ENCODE measurements around the gene RABGAP1. TPM values are rescaled to one million over a fixed set of nuclear protein-coding genes. Genes with fewer than 3 reads are reported as not detected.

RABGAP1 gene
- polyA plus RNA-seq, 1 donor from 2014 or later = 67.8 TPM

GRCh38 chr9:123020796-123021195, 80.0 kb downstream of the RABGAP1 start:
- H3K9ac ChIP-seq (ENCODE audit: low read length) = no peak overlapping the region
- no peak for TF ChIP-seq POLR2AphosphoS5 (IDR thresholded peaks at IDR 0.05)
- TF ChIP-seq SMC3 (conservative IDR thresholded peaks at IDR 0.05; ENCODE audit: poor library complexity) = no peak
- no peak for TF ChIP-seq TAF1 (IDR thresholded peaks at IDR 0.05; ENCODE audit: low read depth)
- no peak for TF ChIP-seq RAD21 (conservative IDR thresholded peaks at IDR 0.05)
- TF ChIP-seq EP300 (conservative IDR thresholded peaks at IDR 0.05; ENCODE audit: poor library complexity, severe bottlenecking) = no peak
- TF ChIP-seq, protein P1, sequence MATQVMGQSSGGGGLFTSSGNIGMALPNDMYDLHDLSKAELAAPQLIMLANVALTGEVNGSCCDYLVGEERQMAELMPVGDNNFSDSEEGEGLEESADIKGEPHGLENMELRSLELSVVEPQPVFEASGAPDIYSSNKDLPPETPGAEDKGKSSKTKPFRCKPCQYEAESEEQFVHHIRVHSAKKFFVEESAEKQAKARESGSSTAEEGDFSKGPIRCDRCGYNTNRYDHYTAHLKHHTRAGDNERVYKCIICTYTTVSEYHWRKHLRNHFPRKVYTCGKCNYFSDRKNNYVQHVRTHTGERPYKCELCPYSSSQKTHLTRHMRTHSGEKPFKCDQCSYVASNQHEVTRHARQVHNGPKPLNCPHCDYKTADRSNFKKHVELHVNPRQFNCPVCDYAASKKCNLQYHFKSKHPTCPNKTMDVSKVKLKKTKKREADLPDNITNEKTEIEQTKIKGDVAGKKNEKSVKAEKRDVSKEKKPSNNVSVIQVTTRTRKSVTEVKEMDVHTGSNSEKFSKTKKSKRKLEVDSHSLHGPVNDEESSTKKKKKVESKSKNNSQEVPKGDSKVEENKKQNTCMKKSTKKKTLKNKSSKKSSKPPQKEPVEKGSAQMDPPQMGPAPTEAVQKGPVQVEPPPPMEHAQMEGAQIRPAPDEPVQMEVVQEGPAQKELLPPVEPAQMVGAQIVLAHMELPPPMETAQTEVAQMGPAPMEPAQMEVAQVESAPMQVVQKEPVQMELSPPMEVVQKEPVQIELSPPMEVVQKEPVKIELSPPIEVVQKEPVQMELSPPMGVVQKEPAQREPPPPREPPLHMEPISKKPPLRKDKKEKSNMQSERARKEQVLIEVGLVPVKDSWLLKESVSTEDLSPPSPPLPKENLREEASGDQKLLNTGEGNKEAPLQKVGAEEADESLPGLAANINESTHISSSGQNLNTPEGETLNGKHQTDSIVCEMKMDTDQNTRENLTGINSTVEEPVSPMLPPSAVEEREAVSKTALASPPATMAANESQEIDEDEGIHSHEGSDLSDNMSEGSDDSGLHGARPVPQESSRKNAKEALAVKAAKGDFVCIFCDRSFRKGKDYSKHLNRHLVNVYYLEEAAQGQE (IDR thresholded peaks at IDR 0.05; ENCODE audit: borderline replicate concordance) = no peak
- TF ChIP-seq EZH2 (IDR thresholded peaks at IDR 0.05; ENCODE audit: borderline replicate concordance, insufficient read depth, low read length, poor library complexity, severe bottlenecking) = no peak
- TF ChIP-seq, protein P2, sequence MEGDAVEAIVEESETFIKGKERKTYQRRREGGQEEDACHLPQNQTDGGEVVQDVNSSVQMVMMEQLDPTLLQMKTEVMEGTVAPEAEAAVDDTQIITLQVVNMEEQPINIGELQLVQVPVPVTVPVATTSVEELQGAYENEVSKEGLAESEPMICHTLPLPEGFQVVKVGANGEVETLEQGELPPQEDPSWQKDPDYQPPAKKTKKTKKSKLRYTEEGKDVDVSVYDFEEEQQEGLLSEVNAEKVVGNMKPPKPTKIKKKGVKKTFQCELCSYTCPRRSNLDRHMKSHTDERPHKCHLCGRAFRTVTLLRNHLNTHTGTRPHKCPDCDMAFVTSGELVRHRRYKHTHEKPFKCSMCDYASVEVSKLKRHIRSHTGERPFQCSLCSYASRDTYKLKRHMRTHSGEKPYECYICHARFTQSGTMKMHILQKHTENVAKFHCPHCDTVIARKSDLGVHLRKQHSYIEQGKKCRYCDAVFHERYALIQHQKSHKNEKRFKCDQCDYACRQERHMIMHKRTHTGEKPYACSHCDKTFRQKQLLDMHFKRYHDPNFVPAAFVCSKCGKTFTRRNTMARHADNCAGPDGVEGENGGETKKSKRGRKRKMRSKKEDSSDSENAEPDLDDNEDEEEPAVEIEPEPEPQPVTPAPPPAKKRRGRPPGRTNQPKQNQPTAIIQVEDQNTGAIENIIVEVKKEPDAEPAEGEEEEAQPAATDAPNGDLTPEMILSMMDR (IDR thresholded peaks at IDR 0.05; ENCODE audit: poor library complexity, severe bottlenecking) = no peak
- TF ChIP-seq MXI1 (conservative IDR thresholded peaks at IDR 0.05; ENCODE audit: poor library complexity, severe bottlenecking) = no peak
- H3K79me2 ChIP-seq (replicated peaks; ENCODE audit: insufficient read depth, low read length) = no peaks in the 10 kb centered on the region
- H3F3A ChIP-seq (ENCODE audit: insufficient read depth, low read length, poor library complexity, severe bottlenecking) = no peaks in the 10 kb centered on the region
- no peak overlapping the region for H3K4me3 ChIP-seq (ENCODE audit: low read length)
- H3K4me2 ChIP-seq (ENCODE audit: low read length) = no peak overlapping the region
- no peaks in the 10 kb centered on the region for H3K9me2 ChIP-seq (ENCODE audit: insufficient read depth, low read length)
- no peaks in the 10 kb centered on the region for H3K27me3 ChIP-seq (ENCODE audit: insufficient read depth, low read depth, low read length)
- H2AFZ ChIP-seq (ENCODE audit: low read depth, low read length) = no peak overlapping the region
- H3K9me3 ChIP-seq (ENCODE audit: low read length) = no peaks in the 10 kb centered on the region
- peaks cover 10% of the 10 kb centered on the region for H3K36me3 ChIP-seq (ENCODE audit: insufficient read depth, low read length)
- H3K27ac ChIP-seq (ENCODE audit: low read length) = no peak overlapping the region
- H4K20me1 ChIP-seq (ENCODE audit: insufficient read depth) = no peaks in the 10 kb centered on the region

DNA sequence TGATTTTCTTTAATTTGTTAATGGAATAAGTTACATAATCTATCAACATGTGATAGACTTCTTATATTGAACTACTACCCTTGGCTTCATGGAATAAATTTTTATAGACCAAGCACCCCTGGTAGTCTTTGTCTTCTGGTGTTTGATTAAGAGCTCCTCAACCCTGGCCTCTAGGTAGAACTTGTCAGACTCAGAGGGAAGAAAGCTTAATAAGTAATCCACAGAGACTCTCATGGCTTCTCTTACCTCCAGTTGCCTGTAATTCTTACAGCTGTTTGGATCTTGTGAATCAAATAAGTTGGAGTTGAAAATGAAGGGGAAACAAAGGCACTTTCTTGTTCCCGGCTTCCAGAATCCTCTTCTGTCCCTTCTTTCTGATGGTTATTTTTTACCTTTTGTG, 85.6 kb downstream of the RABGAP1 start:
- Histone ChIP-seq H3K4me3 (ENCODE audit: low read length) (no peak overlapping the region), H3K36me3 (ENCODE audit: insufficient read depth, low read length) (peaks cover 10% of the 10 kb centered on the region), H4K20me1 (ENCODE audit: insufficient read depth) (no peaks in the 10 kb centered on the region), H3F3A (ENCODE audit: insufficient read depth, low read length, poor library complexity, severe bottlenecking) (no peaks in the 10 kb centered on the region), H3K27me3 (ENCODE audit: insufficient read depth, low read depth, low read length) (no peaks in the 10 kb centered on the region), H3K9me2 (ENCODE audit: insufficient read depth, low read length) (no peaks in the 10 kb centered on the region), H2AFZ (ENCODE audit: low read depth, low read length) (no peak overlapping the region), H3K9ac (ENCODE audit: low read length) (no peak overlapping the region), H3K4me2 (ENCODE audit: low read length) (no peak overlapping the region), H3K9me3 (ENCODE audit: low read length) (no peaks in the 10 kb centered on the region), H3K27ac (ENCODE audit: low read length) (no peak overlapping the region), H3K79me2 (replicated peaks; ENCODE audit: insufficient read depth, low read length) (no peaks in the 10 kb centered on the region)
- TF ChIP-seq, protein P1 (IDR thresholded peaks at IDR 0.05; ENCODE audit: borderline replicate concordance) = no peak
- TF ChIP-seq SMC3 (conservative IDR thresholded peaks at IDR 0.05; ENCODE audit: poor library complexity) (no peak), RAD21 (conservative IDR thresholded peaks at IDR 0.05) (no peak), MXI1 (conservative IDR thresholded peaks at IDR 0.05; ENCODE audit: poor library complexity, severe bottlenecking) (no peak), EP300 (conservative IDR thresholded peaks at IDR 0.05; ENCODE audit: poor library complexity, severe bottlenecking) (no peak), EZH2 (IDR thresholded peaks at IDR 0.05; ENCODE audit: borderline replicate concordance, insufficient read depth, low read length, poor library complexity, severe bottlenecking) (no peak), POLR2AphosphoS5 (IDR thresholded peaks at IDR 0.05) (no peak), TAF1 (IDR thresholded peaks at IDR 0.05; ENCODE audit: low read depth) (no peak)
- TF ChIP-seq, protein P2 (IDR thresholded peaks at IDR 0.05; ENCODE audit: poor library complexity, severe bottlenecking) = no peak

All from neural cell (in vitro differentiated cells).